Activated B cell treated with CpG ODN at 0.5 μM for 24 hours (primary cell): ENCODE results near the gene CCNK. TPM values are rescaled to one million over a fixed set of nuclear protein-coding genes. Genes with fewer than 3 reads are reported as not detected.

ENCODE experiments used
- ATAC-seq: fragments of 200-7000 bp; cut with Tn5 transposase; one replicate; pipeline ENCODE4 v1.10.0; 2021; ENCODE audit warnings: low read depth, mild to moderate bottlenecking, moderate library complexity
- CTCF ChIA-PET: fragments of 350-600 bp; sonication (Branson Sonifier 250); formaldehyde crosslinking; loops from one replicate; lab custom pipeline; 2021; ENCODE audit warnings: antibody characterized with exemption; lab: Charles Lee
- POLR2A ChIA-PET: fragments of 350-600 bp; sonication (Branson Sonifier 250); formaldehyde crosslinking; loops from one replicate; lab custom pipeline; 2021; ENCODE audit warnings: antibody characterized with exemption; lab: Charles Lee
- DNase-seq: peaks from one replicate; pipeline ENCODE4 v3.0.0; 2022
- H3K27ac Mint-ChIP-seq: one replicate; pipeline ENCODE4 v1.8.0; 2020; ENCODE audit warnings: mixed read lengths
- H3K27me3 Mint-ChIP-seq: one replicate; pipeline ENCODE4 v1.8.0; 2021; ENCODE audit warnings: mixed read lengths
- H3K36me3 Mint-ChIP-seq: one replicate; pipeline ENCODE4 v1.8.0; 2021; ENCODE audit warnings: low read depth, mixed read lengths
- H3K4me1 Mint-ChIP-seq: one replicate; pipeline ENCODE4 v1.8.0; 2021; ENCODE audit warnings: mixed read lengths
- H3K4me3 Mint-ChIP-seq: one replicate; pipeline ENCODE4 v1.8.0; 2020; ENCODE audit warnings: mild to moderate bottlenecking, mixed read lengths
- H3K9me3 Mint-ChIP-seq: one replicate; pipeline ENCODE4 v1.8.0; 2020; ENCODE audit warnings: mixed read lengths
- CTCF ChIP-seq: fragments of 200-600 bp; IDR thresholded peaks from one replicate; pipeline ENCODE4 v1.8.0; 2022; ENCODE audit warnings: antibody characterized with exemption, mild to moderate bottlenecking
- intact Hi-C: fragments of 100-400 bp; cut with micrococcal nuclease; formaldehyde crosslinking; loops from one replicate; pipeline ENCODE4 v1.15.1; 2024
- total RNA-seq: library from RNA; stranded (reverse); gene quantifications from 2 replicates; pipeline ENCODE4 v1.2.3, GENCODE V29; 2022

CCNK gene
- total RNA-seq, 1 donor from 2014 or later, result 79.2 TPM

DNA sequence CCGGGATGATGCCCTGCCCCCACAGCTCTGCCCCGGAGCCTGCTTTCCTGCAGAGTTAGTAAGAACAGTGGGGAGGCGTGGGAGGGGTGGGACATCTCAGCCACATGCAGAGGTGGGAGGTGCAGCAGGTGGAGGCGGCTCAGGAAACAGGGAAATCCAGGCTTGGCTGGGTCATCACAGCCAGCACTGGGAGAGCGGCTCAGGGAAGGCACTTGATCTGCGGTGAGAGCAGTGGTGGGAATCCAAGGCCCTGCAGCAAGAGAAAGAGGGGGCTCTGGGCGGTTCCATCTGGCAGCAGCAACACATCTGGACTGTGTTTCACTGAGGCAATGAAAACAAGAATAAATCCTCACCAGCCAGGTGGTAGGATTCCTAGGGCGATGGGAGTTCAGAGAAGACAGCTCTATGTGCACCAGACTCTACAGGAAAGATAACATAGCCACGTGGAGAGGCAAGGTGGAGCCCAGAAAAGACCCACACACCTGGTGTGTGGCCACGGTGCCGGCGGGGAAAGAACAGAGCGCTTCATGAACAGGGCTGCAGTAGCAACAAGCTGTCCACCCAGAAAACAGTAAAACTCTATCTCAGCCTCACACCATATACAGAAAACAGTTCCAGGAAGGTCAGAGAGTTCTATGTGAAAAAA, 65.1 kb downstream of the CCNK start:
- Mint-ChIP-seq H3K4me1 (peaks cover 3% of the 10 kb centered on the region), H3K27ac (no peak overlapping the region), H3K9me3 (no peaks in the 10 kb centered on the region), H3K36me3 (no peaks in the 10 kb centered on the region), H3K27me3 (peaks cover 4% of the 10 kb centered on the region), H3K4me3 (no peak overlapping the region)
- ATAC-seq (no peak), DNase-seq (no peak)
- intact Hi-C loops, result no loop called here
- CTCF ChIA-PET, result no interaction called here
- no peak for TF ChIP-seq CTCF
- POLR2A ChIA-PET, result no interaction called here

DNA sequence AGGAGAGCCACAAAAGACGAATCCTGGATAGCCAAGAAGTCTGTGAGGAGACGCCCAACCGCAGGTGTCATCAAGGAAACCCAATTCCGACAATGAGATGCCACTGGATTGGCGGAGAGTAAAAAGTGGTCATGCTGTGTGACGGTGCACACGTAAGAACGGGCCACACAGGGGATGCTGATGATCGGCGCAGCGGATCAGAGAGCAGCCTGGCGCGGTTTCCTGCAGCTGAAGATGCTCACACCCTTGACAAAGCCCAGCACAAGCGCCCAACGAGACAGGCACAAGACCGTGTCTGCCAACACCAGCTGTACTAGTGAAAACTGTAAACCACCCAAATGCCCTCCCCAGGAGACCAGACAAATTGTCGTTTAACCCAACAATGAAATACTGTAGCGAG, 67.0 kb downstream of the CCNK start:
- no peaks in the 10 kb centered on the region for H3K36me3 Mint-ChIP-seq
- DNase-seq, result no peak
- no peak overlapping the region for H3K4me3 Mint-ChIP-seq
- CTCF ChIA-PET, result no interaction called here
- POLR2A ChIA-PET, result no interaction called here
- no peak for TF ChIP-seq CTCF
- intact Hi-C loops, result no loop called here
- H3K9me3 Mint-ChIP-seq, result no peaks in the 10 kb centered on the region
- H3K27me3 Mint-ChIP-seq, result peaks cover 4% of the 10 kb centered on the region
- no peak for ATAC-seq
- H3K4me1 Mint-ChIP-seq, result no peaks in the 10 kb centered on the region
- no peak overlapping the region for H3K27ac Mint-ChIP-seq

GRCh38 chr14:99548871-99549515, 67.8 kb downstream of the CCNK start:
- ChIA-PET POLR2A (no interaction called here), CTCF (no interaction called here)
- intact Hi-C loops, result no loop called here
- H3K4me3 Mint-ChIP-seq, result no peak overlapping the region
- peaks cover 4% of the 10 kb centered on the region for H3K27me3 Mint-ChIP-seq
- H3K36me3 Mint-ChIP-seq, result no peaks in the 10 kb centered on the region
- TF ChIP-seq CTCF, result no peak
- no peak for ATAC-seq
- no peaks in the 10 kb centered on the region for H3K4me1 Mint-ChIP-seq
- no peak for DNase-seq
- H3K27ac Mint-ChIP-seq, result no peak overlapping the region
- no peaks in the 10 kb centered on the region for H3K9me3 Mint-ChIP-seq

- POLR2A ChIA-PET, result no interaction called here
- Mint-ChIP-seq H3K27ac (no peak overlapping the region), H3K36me3 (no peaks in the 10 kb centered on the region), H3K4me3 (no peak overlapping the region), H3K4me1 (no peaks in the 10 kb centered on the region), H3K9me3 (no peaks in the 10 kb centered on the region), H3K27me3 (peaks cover 2% of the 10 kb centered on the region)
- ATAC-seq (no peak), DNase-seq (no peak)
- CTCF ChIA-PET, result no interaction called here
- no peak for TF ChIP-seq CTCF
- intact Hi-C loops, result no loop called here
Measured at GRCh38 chr14:99549684-99550083, 68.5 kb downstream of the CCNK start.

- no peak for TF ChIP-seq CTCF
- H3K4me1 Mint-ChIP-seq, result no peaks in the 10 kb centered on the region
- no peak for DNase-seq
- ChIA-PET POLR2A (no interaction called here), CTCF (no interaction called here)
- ATAC-seq, result no peak
- intact Hi-C loops, result no loop called here
- H3K9me3 Mint-ChIP-seq, result no peaks in the 10 kb centered on the region
- H3K36me3 Mint-ChIP-seq, result no peaks in the 10 kb centered on the region
- no peak overlapping the region for H3K27ac Mint-ChIP-seq
- H3K4me3 Mint-ChIP-seq, result no peak overlapping the region
- H3K27me3 Mint-ChIP-seq, result no peaks in the 10 kb centered on the region
Measured at GRCh38 chr14:99550387-99550992, 69.3 kb downstream of the CCNK start.
